MM.1S (cell line): Measurements from ENCODE around the gene NCKAP5.

Experiments used
- DNase-seq: peaks from one replicate; pipeline ENCODE4 v3.0.0-alpha.2; 2015
- H2AFZ ChIP-seq: fragments of 300-600 bp; sonication (generic); 2 replicates; pipeline ENCODE4 v1.6.0; 2016; ENCODE audit warnings: antibody characterized with exemption, low read length
- H3F3A ChIP-seq: fragments of 300-600 bp; sonication (generic); 2 replicates; pipeline ENCODE4 v1.6.1; 2016; ENCODE audit warnings: mild to moderate bottlenecking, antibody characterized with exemption, low read length, moderate library complexity, mixed read lengths; ENCODE audit not compliant: insufficient read depth
- H3K27ac ChIP-seq: fragments of 300-600 bp; sonication (generic); 2 replicates; pipeline ENCODE4 v1.5.1; 2016; ENCODE audit warnings: mild to moderate bottlenecking, low read length
- H3K27me3 ChIP-seq: fragments of 300-600 bp; sonication (generic); replicated peaks from 2 replicates; pipeline ENCODE4 v1.6.0; 2016; ENCODE audit warnings: low read length; ENCODE audit not compliant: insufficient read depth
- H3K36me3 ChIP-seq: fragments of 300-600 bp; sonication (generic); replicated peaks from 2 replicates; pipeline ENCODE4 v1.6.1; 2016; ENCODE audit warnings: mild to moderate bottlenecking, low read length, mixed read lengths; ENCODE audit not compliant: insufficient read depth
- H3K4me1 ChIP-seq: fragments of 300-600 bp; sonication (generic); 2 replicates; pipeline ENCODE4 v1.6.1; 2016; ENCODE audit warnings: low read length, mixed read lengths
- H3K4me2 ChIP-seq: fragments of 300-600 bp; sonication (generic); 2 replicates; pipeline ENCODE4 v1.6.0; 2016; ENCODE audit warnings: low read depth, low read length
- H3K4me3 ChIP-seq: fragments of 300-600 bp; sonication (generic); 2 replicates; pipeline ENCODE4 v1.5.1; 2016; ENCODE audit warnings: low read length, mixed read lengths
- H3K79me2 ChIP-seq: fragments of 300-600 bp; sonication (generic); 2 replicates; pipeline ENCODE4 v1.6.1; 2016; ENCODE audit warnings: mixed run types, low read length, mixed read lengths
- H3K9ac ChIP-seq: fragments of 300-600 bp; sonication (generic); 2 replicates; pipeline ENCODE4 v1.6.1; 2016; ENCODE audit warnings: low read length, mixed read lengths
- H3K9me2 ChIP-seq: fragments of 300-600 bp; sonication (generic); replicated peaks from 2 replicates; pipeline ENCODE4 v1.6.1; 2016; ENCODE audit warnings: mild to moderate bottlenecking, low read length, mixed read lengths; ENCODE audit not compliant: insufficient read depth
- H3K9me3 ChIP-seq: fragments of 300-600 bp; sonication (generic); replicated peaks from 2 replicates; pipeline ENCODE4 v1.6.1; 2016; ENCODE audit warnings: mild to moderate bottlenecking, low read length, mixed read lengths; ENCODE audit not compliant: insufficient read depth
- H4K20me1 ChIP-seq: fragments of 300-600 bp; sonication (generic); 2 replicates; pipeline ENCODE4 v1.6.1; 2016; ENCODE audit warnings: mild to moderate bottlenecking, low read length, moderate library complexity, mixed read lengths; ENCODE audit not compliant: insufficient read depth
- CTCF ChIP-seq: fragments of 300-600 bp; sonication (generic); IDR thresholded peaks from 2 replicates; pipeline ENCODE4 v1.5.1; 2016; ENCODE audit warnings: antibody characterized with exemption, low read length, mixed read lengths
- EZH2 ChIP-seq: fragments of 300-600 bp; sonication (generic); optimal IDR thresholded peaks from 2 replicates; pipeline ENCODE3; 2017; ENCODE audit warnings: low read depth, mild to moderate bottlenecking, antibody characterized with exemption, low read length, mixed read lengths
- EZH2phosphoT487 ChIP-seq: fragments of 300-600 bp; sonication (generic); IDR thresholded peaks from 2 replicates; pipeline ENCODE4 v1.6.1; 2018; ENCODE audit warnings: antibody characterized with exemption, low read length

The NCKAP5 gene

GRCh38 chr2:133338224-133338623, 230.0 kb downstream of the NCKAP5 start:
- Histone ChIP-seq H3K36me3 (no peaks in the 10 kb centered on the region), H3K4me2 (no peak overlapping the region), H3K4me3 (no peak overlapping the region), H3K9me3 (no peaks in the 10 kb centered on the region), H3K79me2 (no peaks in the 10 kb centered on the region), H3K4me1 (no peaks in the 10 kb centered on the region), H3K9ac (no peak overlapping the region), H2AFZ (no peak overlapping the region), H3K27ac (no peak overlapping the region), H3F3A (no peaks in the 10 kb centered on the region), H3K27me3 (no peaks in the 10 kb centered on the region), H3K9me2 (no peaks in the 10 kb centered on the region), H4K20me1 (no peaks in the 10 kb centered on the region)
- DNase-seq, result no peak
- TF ChIP-seq EZH2phosphoT487 (no peak), EZH2 (no peak), CTCF (no peak)

- H3K79me2 ChIP-seq, result no peaks in the 10 kb centered on the region
- no peaks in the 10 kb centered on the region for H3F3A ChIP-seq
- H3K4me2 ChIP-seq, result no peak overlapping the region
- H4K20me1 ChIP-seq, result no peaks in the 10 kb centered on the region
- H3K4me3 ChIP-seq, result no peak overlapping the region
- H3K27me3 ChIP-seq, result no peaks in the 10 kb centered on the region
- no peak overlapping the region for H3K9ac ChIP-seq
- no peaks in the 10 kb centered on the region for H3K4me1 ChIP-seq
- H3K9me2 ChIP-seq, result no peaks in the 10 kb centered on the region
- no peaks in the 10 kb centered on the region for H3K36me3 ChIP-seq
- no peaks in the 10 kb centered on the region for H3K9me3 ChIP-seq
- H3K27ac ChIP-seq, result no peak overlapping the region
- TF ChIP-seq EZH2 (no peak), CTCF (no peak), EZH2phosphoT487 (no peak)
- DNase-seq, result no peak
- no peak overlapping the region for H2AFZ ChIP-seq
These were observed 233.3 kb downstream of the NCKAP5 start for GRCh38 chr2:133334923-133335322.

- Histone ChIP-seq H4K20me1 (no peaks in the 10 kb centered on the region), H3K9me3 (no peaks in the 10 kb centered on the region), H3K36me3 (no peaks in the 10 kb centered on the region), H3K4me1 (no peaks in the 10 kb centered on the region), H3F3A (no peaks in the 10 kb centered on the region), H3K4me3 (no peak overlapping the region), H3K27ac (no peak overlapping the region), H3K4me2 (no peak overlapping the region), H3K9me2 (no peaks in the 10 kb centered on the region), H3K79me2 (no peaks in the 10 kb centered on the region), H2AFZ (no peak overlapping the region), H3K9ac (no peak overlapping the region), H3K27me3 (no peaks in the 10 kb centered on the region)
- DNase-seq, result no peak
- TF ChIP-seq EZH2, result no peak
These were observed 235.1 kb downstream of the NCKAP5 start for GRCh38 chr2:133333181-133333580.

GRCh38 chr2:133331436-133331835, 236.8 kb downstream of the NCKAP5 start:
- no peaks in the 10 kb centered on the region for H4K20me1 ChIP-seq
- no peaks in the 10 kb centered on the region for H3K9me2 ChIP-seq
- no peaks in the 10 kb centered on the region for H3K27me3 ChIP-seq
- H3K4me2 ChIP-seq, result no peak overlapping the region
- H3F3A ChIP-seq, result no peaks in the 10 kb centered on the region
- no peaks in the 10 kb centered on the region for H3K79me2 ChIP-seq
- no peak overlapping the region for H3K9ac ChIP-seq
- DNase-seq, result no peak
- H3K4me3 ChIP-seq, result no peak overlapping the region
- H3K27ac ChIP-seq, result no peak overlapping the region
- no peaks in the 10 kb centered on the region for H3K36me3 ChIP-seq
- H2AFZ ChIP-seq, result no peak overlapping the region
- H3K4me1 ChIP-seq, result no peaks in the 10 kb centered on the region
- H3K9me3 ChIP-seq, result no peaks in the 10 kb centered on the region
- TF ChIP-seq EZH2 (no peak), EZH2phosphoT487 (no peak), CTCF (no peak)
